ENCODE data around the gene AVPR2. TPM values are rescaled to one million over a fixed set of nuclear protein-coding genes. Genes with fewer than 3 reads are reported as not detected.
A peak's percentile ranks its signal among the peaks of the same experiment; 100 is the strongest.

The AVPR2 gene
- total and polyA plus RNA-seq, 4 donors, result 0.51 to 2.5 (median 0.84) TPM

DNA sequence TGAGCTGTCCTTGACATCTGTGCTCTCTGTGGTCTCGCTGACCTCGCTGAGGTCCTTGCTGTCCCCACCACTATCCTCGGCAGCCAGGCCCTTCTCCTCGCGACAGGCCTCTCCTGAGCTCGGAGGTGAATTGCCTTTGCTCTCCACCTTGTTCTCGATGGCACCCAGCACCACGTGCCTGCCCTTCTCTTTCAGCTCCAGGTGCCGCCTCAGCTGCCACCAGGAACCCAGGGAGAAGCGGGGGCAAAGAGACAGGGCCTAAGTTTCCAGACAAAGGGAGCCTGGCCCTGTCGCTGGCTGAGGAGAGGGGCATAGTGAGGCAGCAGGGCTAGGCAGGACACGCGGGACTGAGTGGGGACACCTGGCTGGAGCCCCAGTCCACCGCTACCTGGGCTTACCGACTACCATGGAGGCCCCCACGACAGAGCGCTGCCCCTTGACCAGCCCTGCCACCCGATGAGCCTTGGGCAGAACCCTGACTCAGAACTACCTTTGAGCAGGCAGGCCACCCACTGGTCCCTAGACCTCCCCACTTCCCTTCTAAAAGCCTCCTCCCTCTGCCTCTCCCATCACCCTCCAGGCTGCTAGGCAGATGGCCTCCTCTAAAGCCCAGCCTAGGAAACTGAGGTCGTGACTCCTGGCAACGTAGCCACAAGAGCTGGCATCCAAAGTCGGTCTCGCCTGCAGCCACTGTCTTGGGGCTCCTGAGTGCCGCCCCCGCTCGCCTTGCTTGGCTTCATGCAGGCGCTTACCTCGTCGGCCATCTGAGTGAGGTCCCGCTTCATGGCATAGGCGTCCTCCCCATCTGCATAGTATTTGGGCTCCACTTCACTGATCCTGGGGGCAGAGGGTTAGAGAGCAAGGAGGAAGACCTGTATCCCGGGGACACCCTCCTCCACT lies 25.8 kb downstream of the AVPR2 start:
- no peak overlapping the region for H3K27ac ChIP-seq (ENCODE audit: low read depth in 1 of 2, low read length in 1 of 2)
- H3K36me3 ChIP-seq (ENCODE audit: control insufficient read depth in 4 of 4, insufficient read depth in 4 of 4, low read length in 4 of 4), result peaks cover 0 to 11% (median 4%) of the 10 kb centered on the region in 4 donors
- 89 to 93% methylated on average over 22 to 31 of the region's 31 CpGs for WGBS, 2 donors
- H3K4me1 ChIP-seq (ENCODE audit: control insufficient read depth in 5 of 5, insufficient read depth in 5 of 5, low read length in 5 of 5), result peaks cover 0 to 27% (median 0%) of the 10 kb centered on the region in 5 donors
- ATAC-seq (ENCODE audit: insufficient read depth, low FRiP score) (no peak), DNase-seq (no peak)
- TF ChIP-seq, protein P1, sequence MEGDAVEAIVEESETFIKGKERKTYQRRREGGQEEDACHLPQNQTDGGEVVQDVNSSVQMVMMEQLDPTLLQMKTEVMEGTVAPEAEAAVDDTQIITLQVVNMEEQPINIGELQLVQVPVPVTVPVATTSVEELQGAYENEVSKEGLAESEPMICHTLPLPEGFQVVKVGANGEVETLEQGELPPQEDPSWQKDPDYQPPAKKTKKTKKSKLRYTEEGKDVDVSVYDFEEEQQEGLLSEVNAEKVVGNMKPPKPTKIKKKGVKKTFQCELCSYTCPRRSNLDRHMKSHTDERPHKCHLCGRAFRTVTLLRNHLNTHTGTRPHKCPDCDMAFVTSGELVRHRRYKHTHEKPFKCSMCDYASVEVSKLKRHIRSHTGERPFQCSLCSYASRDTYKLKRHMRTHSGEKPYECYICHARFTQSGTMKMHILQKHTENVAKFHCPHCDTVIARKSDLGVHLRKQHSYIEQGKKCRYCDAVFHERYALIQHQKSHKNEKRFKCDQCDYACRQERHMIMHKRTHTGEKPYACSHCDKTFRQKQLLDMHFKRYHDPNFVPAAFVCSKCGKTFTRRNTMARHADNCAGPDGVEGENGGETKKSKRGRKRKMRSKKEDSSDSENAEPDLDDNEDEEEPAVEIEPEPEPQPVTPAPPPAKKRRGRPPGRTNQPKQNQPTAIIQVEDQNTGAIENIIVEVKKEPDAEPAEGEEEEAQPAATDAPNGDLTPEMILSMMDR (IDR thresholded peaks at IDR 0.05; ENCODE audit: control extremely low read depth, extremely low read depth), result no peak
- H3K9ac ChIP-seq (ENCODE audit: insufficient read depth in 1 of 2, low read length in 2 of 2), result no peak overlapping the region
- peaks cover 0 to 3% (median 0%) of the 10 kb centered on the region in 4 donors for H3K9me3 ChIP-seq (ENCODE audit: control insufficient read depth in 4 of 4, insufficient read depth in 3 of 4, low read length in 3 of 4)
- H3K27me3 ChIP-seq (ENCODE audit: control insufficient read depth in 3 of 3, insufficient read depth in 3 of 3, low read length in 2 of 3), result no peaks in the 10 kb centered on the region
- H3K4me3 ChIP-seq, result no peak overlapping the region

DNA sequence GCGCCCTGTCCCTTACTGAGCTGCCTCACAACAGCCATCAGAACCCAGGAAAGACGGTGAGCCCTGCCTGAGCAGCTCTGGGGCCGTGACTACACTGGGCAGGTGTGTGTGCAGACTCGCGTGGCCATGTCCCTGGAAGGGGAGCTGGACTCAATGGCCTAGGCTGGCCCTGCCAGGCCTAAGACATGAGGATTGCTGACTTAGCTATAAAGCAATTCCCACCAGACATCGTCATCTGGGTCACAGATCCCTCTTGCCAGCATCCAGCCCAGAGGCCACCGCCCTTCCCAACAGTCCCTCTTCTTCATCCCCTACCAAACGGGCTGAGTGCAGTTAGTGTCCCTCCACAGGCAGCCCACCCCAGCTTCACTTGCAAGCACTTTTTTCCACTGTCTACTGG lies 26.7 kb downstream of the AVPR2 start:
- 91 to 96% methylated on average over 3 to 8 of the region's 8 CpGs for WGBS, 2 donors
- Histone ChIP-seq H3K9me3 (ENCODE audit: control insufficient read depth in 4 of 4, insufficient read depth in 3 of 4, low read length in 3 of 4) (peaks cover 0 to 3% (median 0%) of the 10 kb centered on the region in 4 donors), H3K9ac (ENCODE audit: insufficient read depth in 1 of 2, low read length in 2 of 2) (no peak overlapping the region), H3K36me3 (ENCODE audit: control insufficient read depth in 4 of 4, insufficient read depth in 4 of 4, low read length in 4 of 4) (peaks cover 0 to 11% (median 4%) of the 10 kb centered on the region in 4 donors), H3K4me3 (no peak overlapping the region), H3K27me3 (ENCODE audit: control insufficient read depth in 3 of 3, insufficient read depth in 3 of 3, low read length in 2 of 3) (no peaks in the 10 kb centered on the region), H3K4me1 (ENCODE audit: control insufficient read depth in 5 of 5, insufficient read depth in 5 of 5, low read length in 5 of 5) (peaks cover 0 to 24% (median 0%) of the 10 kb centered on the region in 5 donors), H3K27ac (ENCODE audit: low read depth in 1 of 2, low read length in 1 of 2) (no peak overlapping the region)
- DNase-seq (no peak), ATAC-seq (ENCODE audit: insufficient read depth, low FRiP score) (no peak)
- TF ChIP-seq, protein P1 (IDR thresholded peaks at IDR 0.05; ENCODE audit: control extremely low read depth, extremely low read depth), result no peak

DNA sequence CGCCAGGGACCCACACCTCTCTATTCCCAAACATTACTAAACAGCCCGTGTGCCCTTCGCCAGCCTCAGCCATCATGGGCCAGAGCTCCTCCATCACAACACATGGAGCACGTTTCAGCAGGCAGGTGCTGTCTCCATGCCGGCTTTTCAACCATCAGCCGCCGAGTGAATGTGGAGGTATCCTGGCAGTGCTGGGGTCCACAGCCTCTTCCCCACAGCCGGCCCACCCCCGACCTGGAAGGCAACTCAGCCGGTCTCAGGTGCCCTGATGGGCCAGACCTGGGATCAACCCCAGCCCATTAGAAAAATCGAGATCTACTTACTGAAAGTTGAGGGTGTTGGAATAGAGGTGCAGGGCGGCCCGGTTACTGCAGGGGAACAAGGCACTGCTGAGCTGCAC lies 27.3 kb downstream of the AVPR2 start:
- H3K9ac ChIP-seq (ENCODE audit: insufficient read depth in 1 of 2, low read length in 2 of 2), result no peak overlapping the region
- peak overlapping the region in 1 of 2 donors; percentile 8 for H3K27ac ChIP-seq (ENCODE audit: low read depth in 1 of 2, low read length in 1 of 2)
- TF ChIP-seq, protein P1 (IDR thresholded peaks at IDR 0.05; ENCODE audit: control extremely low read depth, extremely low read depth), result no peak
- H3K4me1 ChIP-seq (ENCODE audit: control insufficient read depth in 5 of 5, insufficient read depth in 5 of 5, low read length in 5 of 5), result peaks cover 0 to 18% (median 0%) of the 10 kb centered on the region in 5 donors
- WGBS, 2 donors, result 93 to 98% methylated on average over 10 to 13 of the region's 13 CpGs
- no peaks in the 10 kb centered on the region for H3K27me3 ChIP-seq (ENCODE audit: control insufficient read depth in 3 of 3, insufficient read depth in 3 of 3, low read length in 2 of 3)
- peaks cover 0 to 11% (median 4%) of the 10 kb centered on the region in 4 donors for H3K36me3 ChIP-seq (ENCODE audit: control insufficient read depth in 4 of 4, insufficient read depth in 4 of 4, low read length in 4 of 4)
- ATAC-seq (ENCODE audit: insufficient read depth, low FRiP score) (no peak), DNase-seq (no peak)
- H3K9me3 ChIP-seq (ENCODE audit: control insufficient read depth in 4 of 4, insufficient read depth in 3 of 4, low read length in 3 of 4), result peaks cover 0 to 3% (median 0%) of the 10 kb centered on the region in 4 donors
- no peak overlapping the region for H3K4me3 ChIP-seq

Measured in lung (tissue), 12 donors.